HG03469 (cell line): ENCODE data around the gene EPHA8.

Experiments used
- ATAC-seq: cut with Tn5 transposase; IDR thresholded peaks from one replicate; pipeline ENCODE4 v1.9.1; 2021; ENCODE audit warnings: mild to moderate bottlenecking, moderate library complexity, moderate number of reproducible peaks; ENCODE audit not compliant: unreplicated experiment

Gene EPHA8

DNA sequence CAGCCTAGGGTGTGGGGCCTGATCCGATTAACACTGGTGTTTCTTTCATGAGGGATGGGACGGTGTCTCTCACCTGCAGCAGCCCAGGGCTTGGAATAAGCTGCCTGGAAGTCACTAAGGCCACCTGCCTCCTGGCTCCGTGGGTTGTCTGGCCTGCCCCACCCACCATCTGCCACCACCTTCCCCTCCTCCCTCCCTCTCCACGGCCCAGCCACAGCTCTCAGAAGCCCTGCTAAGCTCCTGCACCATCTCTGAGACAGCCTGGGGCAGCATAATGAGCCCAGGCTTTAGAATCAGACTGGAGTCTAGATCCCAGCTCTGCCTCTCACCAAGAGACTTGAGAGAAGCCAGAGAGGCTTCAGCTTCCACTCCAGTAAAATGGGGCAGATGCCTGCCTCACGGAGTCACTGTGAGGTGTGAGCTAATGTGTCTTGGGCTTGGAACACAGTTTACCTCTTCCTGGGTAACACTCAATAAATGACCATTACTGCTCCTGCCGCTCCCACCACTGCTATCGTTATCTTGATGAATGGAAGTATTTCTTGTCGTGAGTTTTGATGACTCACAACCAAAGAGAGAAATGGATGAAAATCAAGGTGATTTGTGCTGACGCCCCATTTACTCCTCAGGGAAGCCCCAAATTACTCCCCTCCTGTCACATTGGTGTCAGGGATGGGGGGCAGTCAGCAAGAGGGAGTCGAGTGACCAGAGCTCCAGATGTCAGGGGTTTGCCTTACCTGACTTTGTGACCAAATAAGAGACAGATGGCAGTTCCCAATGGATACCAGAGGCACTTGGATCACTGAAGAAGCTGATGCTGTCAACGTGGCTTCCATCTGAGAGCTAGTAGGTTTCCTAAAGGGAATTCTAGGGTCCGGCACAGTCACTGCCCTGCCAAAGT lies 49.6 kb downstream of the EPHA8 start:
- no peak for ATAC-seq

DNA sequence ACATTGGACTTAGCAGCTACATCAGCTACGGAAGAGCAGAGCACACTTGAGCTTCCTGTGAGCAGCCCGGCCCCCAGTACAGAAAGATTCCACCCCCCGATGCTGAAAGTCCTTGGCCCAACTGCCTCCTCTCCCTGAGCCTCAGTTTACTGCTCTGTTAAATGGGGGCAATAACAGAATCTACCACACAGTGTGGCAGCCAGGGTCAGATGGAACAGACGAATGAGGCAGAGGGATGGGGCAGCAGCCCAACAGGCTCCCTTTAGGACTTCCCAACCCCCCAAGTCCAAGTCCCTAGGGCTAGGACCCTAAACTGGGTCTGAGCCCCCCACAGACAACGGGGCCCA lies 50.3 kb downstream of the EPHA8 start:
- ATAC-seq: no peak

DNA sequence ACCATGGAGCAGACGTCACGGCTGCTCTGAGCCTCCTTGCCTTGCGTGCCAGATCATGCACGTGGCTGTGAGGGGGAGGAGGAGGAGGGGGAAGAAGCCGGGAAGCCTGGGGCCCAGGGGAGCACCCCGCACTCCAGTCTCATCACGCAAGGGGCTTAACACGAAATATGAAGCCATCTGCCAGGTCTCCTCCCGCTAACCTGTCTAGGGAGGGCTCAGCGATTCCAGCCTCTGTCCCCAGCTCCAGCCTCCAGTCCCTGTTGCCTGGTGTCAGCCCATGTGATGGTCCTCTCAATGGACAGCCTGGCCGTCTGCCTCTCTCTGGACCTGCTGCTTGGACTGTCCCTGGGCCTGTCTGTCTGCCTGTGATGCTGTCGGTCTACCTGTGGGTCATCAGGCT lies 50.7 kb downstream of the EPHA8 start:
- ATAC-seq: no peak

DNA sequence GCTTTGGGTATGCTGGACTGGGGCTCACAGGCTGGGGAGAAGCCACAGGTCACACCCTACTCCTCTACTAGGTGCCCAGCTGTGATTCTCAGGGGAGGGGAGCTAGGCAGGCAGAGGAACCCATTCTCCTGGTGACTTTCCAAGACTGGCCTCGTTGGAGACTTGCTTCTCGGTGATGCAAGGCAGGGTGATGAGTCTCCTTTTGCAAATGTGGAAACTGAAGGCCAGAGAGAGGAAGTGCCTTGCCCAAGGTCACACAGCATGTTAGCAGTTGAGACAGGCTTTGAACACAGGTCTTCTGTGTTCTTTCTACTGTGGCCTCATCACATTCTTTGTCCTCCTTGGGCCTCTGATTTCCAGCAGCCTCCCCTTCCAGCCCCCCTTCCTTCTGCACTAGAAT lies 52.6 kb downstream of the EPHA8 start:
- ATAC-seq: no peak

DNA sequence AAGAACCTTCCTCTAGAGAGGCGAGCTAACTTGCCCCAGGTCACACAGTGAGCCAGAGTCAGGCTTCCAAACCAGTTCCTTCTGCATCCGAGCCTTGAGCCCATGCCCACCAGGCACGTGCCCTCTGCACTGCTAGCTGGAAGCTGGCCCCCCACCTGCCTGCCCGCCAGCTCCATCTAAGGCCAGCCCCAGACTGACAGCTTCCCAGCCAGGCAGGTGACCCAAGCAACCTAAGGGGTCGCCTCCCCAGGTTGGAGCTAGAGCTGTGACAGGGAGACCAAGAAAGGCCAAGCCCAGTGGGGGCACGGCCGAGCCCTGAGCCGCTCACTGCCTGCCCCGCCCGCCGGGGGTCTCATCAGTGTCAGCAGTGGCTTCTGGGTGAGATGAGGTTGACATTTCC lies 53.3 kb downstream of the EPHA8 start:
- ATAC-seq: no peak

DNA sequence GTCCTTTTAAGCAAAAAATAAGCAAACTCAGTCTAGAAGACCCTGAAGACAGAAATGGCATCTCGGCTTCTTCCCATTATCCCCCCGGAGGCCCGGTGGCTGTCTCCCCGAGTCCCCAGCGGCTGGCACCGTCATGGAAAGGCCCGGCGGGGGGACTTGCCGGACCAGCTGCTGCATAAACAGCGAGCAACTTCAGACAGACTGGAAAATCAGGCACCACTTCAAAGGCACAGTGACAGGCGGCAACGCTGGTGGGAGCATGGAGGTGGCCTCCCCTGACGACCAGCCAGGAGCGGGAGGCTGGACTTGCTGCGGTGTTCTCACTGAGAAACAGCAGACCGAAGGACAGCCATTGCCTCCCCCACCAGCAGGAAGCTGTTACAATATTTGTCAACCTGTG lies 54.8 kb downstream of the EPHA8 start:
- ATAC-seq: no peak

DNA sequence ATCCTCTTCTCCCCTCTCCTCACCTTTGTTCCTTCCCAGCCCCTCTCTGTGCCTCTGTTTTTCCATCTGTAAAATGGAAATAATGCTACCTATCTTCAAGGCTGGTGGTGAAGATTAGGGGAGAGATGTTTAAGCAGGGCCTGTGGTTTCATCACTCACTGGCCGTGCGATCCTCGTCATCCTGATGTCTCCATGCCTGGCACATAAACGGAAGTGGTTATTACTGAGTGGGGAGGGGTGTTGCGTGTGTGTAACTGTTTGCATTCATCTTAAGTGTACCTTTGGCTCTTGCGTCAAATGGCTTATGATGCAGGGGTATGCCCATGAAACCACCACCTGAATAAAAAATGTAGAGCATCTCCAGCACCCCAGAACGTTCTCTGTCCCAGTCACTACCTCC lies 56.0 kb downstream of the EPHA8 start:
- no peak for ATAC-seq

DNA sequence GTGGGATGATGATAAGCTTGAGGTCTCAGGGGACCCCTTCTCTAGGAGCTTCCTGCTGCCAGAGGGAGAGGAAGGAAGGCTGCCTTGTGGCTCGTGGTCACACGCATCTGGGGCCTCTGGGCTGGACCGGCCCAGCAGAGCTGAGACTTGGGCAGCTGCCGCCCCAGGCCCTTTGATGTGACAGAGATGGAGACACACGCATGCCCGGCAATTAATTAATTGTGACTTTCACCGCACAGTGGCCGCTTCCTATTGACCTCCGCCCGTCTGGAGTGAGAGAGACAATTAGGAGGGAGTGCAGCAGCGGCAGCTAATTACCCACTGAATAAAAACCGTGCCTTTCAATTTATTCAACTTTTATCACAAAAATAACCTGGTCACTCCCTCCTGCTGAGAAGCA lies 56.5 kb downstream of the EPHA8 start:
- no peak for ATAC-seq

DNA sequence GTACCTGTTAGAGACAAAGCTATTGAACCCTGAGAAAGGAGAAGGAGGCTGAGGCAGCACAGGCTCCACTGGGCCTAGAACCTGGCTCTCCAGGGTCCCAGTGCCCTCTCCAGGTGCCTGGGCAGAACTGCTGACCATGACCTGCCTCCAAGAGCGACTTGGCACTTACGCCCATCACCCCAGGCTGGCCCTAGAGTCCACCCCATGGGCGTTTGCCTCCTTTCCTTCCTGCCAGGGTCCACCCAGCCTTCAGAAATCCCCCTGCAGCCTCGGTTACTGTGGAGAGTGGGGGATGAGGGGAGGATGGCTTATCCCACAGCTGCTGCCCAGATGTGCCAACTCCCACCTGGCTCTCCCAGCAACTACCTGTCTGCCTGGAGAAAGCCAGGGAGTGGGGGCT lies 58.5 kb downstream of the EPHA8 start:
- ATAC-seq: no peak

DNA sequence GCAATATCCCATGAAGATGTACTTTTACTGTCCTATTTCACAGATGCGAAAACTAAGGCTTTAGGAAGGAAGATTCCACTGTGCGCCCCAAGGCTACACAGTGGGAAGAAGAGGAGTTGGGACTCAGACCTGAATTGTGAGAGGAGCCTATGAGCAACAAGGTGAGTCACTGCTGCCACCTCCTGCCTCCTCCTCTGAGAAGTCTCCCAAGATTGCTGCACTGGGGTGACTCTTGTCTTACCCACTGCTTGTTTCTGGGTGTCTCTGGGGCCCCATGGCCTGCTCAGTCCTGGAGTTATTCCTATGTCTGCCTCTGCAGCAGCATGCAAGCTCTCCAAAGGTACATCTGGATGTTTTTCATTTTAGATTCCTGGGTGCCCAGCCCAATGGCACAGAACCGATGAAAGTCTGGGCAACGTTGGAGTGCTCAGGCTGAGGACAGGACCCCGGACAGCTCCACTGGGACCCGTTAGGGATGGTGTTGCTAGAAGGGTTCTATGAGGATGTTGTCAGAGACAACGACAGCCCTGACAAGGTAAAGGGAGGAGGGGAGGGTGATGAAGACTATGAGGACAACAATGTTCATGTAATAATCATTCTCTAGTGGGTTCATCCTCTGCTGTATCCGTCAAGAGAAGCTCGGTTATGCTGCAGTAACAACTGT lies 62.1 kb downstream of the EPHA8 start:
- ATAC-seq: no peak

DNA sequence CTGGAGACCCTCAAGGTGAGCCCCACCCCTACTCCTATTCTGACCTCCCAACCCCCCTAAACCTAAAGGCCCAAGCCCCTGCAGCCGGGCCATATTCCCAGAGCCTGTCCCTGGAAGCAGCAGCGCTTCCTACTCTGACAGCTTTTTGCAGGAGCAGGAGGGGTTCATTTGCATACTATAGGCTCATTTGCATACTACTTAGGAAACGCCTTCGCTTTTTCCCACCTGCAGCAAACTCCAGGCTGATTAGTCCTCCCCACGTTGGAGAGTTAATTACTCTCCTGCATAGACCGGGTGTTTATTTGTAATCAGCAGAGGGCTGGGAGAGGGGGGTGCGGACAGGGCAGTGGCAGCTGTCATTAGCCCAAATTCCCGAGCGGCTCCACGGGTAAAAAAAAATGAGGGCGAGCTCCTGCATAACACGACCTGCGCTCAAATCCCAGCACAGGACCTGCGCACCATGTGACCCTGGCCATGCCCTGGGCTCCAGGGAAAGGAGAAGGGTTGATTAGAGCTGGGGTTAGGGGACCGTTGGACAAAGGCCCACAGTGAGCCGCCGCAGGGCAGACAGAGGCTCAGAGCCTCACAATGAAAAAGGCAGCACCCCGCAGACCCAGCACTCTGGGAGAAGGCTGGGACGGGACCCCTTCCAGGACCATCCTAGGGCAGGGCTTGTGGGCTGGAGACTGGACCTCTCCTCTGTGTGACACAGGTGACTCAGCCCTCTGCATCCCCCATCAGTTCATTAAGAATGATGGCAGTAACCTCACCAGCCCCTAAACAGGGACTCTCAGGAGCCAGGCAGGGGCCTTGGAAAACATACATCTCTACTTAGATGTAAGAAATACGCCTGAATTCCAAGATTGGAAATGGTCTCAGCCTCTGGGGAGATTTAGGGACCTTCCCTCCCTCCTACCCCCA lies 63.2 kb downstream of the EPHA8 start:
- ATAC-seq: no peak

DNA sequence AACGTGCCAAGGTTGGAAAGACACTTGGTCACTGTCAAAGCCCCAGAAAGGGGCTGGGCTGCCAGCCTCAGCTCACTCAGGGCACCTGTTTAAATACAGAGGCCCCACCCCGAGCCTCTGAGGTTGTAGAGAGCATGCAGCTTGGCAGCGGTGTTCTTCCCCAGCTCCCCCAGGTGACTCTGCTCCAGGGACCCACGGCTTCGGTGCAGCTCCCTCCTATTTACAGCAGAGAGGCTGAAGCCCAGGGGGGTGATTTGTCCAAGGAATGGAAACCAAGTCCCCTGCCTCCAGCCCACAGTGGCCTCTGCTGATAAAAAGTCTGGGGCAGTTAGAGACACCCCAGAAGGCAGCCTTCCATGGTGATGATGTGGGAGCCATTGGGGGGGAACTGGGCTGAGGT lies 64.0 kb downstream of the EPHA8 start:
- no peak for ATAC-seq

DNA sequence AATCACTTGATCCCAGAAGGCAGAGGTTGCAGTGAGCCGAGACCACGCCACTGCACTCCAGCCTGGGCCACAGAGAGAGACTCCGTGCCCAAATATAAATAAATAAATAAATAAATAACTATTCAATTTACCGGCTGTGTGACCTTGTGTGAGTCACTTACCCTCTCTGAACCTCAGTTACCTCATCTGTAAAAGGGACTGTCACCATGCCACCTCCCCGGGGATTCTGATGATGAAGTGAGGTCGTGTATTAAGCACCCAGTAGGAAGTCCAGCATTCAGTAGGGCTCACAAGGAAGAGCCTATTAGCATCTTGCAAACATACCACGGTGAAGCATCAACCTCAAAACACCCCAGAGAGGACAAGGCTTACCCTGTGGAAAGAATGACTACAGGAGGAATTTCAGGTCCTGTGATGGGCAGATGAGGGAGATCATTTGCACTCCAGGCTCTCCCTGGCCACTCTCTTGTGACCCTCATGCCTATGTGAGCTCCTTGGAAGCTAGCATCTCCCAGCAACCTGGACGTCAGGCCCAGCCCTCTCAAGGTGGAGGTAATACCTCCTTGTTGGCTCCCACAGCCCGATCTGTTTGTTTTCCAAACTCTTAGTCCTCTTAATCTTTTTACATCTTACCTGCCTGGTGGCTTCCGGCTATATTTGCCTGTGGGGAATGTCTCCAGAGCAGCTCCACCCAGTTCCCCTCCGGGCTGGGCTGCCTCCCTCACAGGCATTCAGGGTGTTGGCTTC lies 65.6 kb downstream of the EPHA8 start:
- no peak for ATAC-seq

DNA sequence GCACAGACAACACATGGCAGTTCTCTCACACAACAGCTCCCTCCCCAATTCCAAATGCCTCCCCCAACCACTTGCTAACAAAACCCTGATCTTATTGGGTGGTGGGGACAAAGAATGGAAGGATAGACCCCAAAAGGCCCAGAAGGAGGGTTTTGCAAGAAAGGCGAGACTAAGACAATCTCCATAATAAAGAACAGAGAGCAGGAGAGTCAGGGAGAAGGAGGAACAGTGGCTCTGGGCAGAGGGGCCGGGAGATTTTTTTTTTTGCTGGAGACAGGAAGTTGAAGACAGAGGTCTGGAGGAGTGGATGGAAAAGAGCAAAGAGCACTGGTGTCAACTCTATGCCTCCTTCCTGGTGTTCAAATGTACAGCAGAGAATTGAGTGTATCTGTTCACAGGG lies 66.6 kb downstream of the EPHA8 start:
- no peak for ATAC-seq

DNA sequence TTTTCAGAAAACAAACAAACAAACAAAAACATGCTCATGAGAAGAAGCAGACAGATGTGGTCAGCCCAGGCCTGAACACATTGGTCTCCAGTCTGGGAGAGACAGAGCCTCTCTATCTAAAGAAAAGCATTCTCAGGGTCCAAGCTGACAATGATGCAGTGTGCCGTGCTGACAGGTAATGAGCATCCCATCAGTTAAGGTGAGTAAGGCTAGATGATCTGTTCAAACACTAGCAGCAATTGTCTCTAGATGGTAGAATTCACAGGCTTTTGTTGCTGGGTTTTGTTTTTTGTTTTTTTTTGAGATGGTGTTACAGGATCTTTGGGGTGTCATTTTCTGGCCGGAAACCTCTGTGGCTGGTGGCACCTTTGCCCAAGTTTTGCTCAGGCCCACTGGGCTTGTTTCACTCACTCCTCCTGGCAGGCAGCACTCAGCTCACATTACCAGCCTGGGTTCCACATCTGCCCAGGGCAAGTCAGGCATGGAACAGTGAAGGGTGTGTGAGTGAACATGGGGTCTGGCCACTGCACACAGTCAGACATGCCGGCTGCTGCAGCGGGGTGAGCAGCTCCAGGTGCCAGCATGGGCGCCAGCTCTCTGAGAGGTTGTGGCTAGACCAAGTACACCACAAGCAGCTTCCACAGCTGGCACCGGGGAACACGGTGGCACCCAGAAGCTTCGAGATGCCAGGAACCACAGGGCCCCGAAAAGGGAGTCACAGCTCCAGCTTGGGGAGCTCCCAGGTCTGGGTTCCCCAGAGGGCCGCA lies 70.6 kb downstream of the EPHA8 start:
- no peak for ATAC-seq

DNA sequence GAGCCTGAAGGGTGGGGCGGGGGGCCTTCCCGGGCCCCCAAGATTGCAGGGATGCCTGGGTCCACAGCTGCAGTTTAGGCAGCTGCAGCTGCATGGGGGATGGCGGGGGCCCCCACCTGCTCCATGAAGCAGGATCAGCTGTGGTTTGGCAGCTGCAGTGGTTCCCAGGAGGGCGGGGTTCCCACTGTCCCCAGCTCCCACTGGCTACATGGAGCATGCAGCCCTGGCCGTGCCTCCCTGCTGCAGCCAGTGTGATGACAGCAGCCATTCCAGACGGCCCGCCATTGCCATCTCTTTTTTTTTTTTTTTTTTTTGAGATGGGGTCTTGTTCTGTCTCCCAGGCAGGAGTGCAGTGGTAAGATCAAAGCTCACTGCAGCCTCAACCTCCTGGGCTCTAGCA lies 72.1 kb downstream of the EPHA8 start:
- no peak for ATAC-seq

DNA sequence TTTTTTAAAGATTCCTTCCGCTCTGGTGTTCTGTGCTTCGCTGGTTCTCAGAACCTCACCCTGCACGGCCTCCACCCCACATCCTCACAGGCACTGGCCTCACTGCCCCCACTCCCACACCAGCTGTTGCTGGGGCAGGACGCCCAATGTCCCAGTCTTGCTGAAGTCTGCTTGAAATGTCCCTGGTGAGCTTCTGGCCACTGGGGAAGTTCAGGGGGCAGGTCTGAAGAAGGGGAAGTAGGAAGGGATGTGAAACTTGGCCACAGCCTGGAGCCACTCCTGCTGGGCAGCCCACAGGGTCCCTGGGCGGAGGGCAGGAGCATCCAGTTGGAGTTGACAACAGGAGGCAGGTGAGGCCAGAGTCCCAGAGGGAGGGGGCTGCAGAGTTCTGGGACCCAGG lies 73.1 kb downstream of the EPHA8 start, which contains the start of gene C1QA:
Gene C1QA (plus strand): TSS at position 276 of the 400 bp plus-strand sequence. CDS start 989 bp downstream, outside the sequence.
- ATAC-seq: no peak

DNA sequence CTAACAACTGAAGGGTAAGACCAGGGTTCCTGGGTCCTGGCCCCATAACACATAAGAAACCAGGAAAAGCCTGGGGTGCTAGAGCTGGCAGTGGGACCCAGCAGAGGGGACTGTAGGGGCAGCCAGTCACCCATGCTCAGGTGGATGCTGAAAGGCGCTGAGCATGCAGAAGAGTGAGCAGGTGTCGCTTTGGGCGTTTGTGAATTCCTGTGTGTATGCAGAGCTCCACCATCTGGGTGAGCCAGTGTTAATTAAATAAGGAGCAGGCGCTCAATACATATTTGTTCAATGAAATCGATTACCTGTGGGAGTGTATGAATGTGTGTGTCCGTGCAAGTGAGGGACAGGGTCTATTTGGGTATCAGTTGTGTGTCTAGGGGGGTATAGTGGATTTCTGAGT lies 73.6 kb downstream of the EPHA8 start:
- ATAC-seq: no peak

DNA sequence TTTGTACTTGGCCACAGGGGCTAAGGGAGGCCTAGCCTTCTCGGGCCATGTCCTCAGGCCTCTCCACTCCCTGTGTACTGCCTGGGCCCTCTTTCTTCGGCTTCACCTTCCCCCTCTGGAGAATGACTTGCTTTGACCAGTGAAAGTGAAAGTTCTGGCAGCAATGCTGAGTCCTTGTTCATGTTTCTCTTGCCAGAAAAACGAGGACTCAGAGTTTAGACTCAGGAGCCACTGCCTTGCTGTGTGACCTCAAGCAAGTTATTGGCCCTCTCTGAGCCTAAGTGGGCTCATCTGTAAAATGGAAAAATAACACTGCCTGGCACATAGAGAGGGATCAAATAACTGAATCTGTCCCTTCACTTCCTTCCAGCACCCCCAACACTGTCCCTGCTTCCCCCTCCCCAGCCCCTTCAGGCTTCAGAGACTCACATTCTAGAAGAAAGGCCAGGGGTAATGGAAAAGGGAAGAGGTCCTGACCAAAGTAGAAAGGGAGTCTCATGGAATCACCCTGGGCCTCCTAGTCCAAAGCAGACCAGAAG lies 74.7 kb downstream of the EPHA8 start:
- no peak for ATAC-seq
